Testis (tissue), 2 donors: ENCODE data around the gene ZFPM1.

Experiments used
- CTCF ChIP-seq, 3 experiments: fragments of 450-650 bp in 2 of 3; fragments of 200-600 bp in 1 of 3; sonication (generic) in 1 of 3; IDR thresholded peaks; one replicate each; pipeline ENCODE4 v1.5.1; 2016 to 2019; ENCODE audit warnings: antibody characterized with exemption in 3 of 3, mild to moderate bottlenecking in 2 of 3, moderate library complexity in 1 of 3
- POLR2A ChIP-seq: fragments of 450-650 bp; IDR thresholded peaks from one replicate; pipeline ENCODE4 v1.6.1; 2017; ENCODE audit warnings: antibody characterized with exemption, mild to moderate bottlenecking, moderate library complexity

GRCh38 chr16:88451586-88452481 lies 1.2 kb upstream of the ZFPM1 start:
- TF ChIP-seq CTCF (IDR thresholded peaks at IDR 0.05), result no peak
- no peak for TF ChIP-seq POLR2A
